Mesenteric fat pad (tissue), 1 donor: Measurements from ENCODE around the gene ALPK3. TPM values are rescaled to one million over a fixed set of nuclear protein-coding genes. Genes with fewer than 3 reads are reported as not detected.

Experiments
- DNase-seq: peaks from one replicate; pipeline ENCODE4 v3.0.0-alpha.2; 2020; ENCODE audit warnings: low spot score
- total RNA-seq: library from RNA; stranded (reverse); fragmentation: NEBNext Ultra II Directional; extraction: Animal tissue kit (Norgen Biotek cat#: 25700); gene quantifications from one replicate; pipeline ENCODE4 v1.2.1, GENCODE V29; 2021
- donor health status: DM: yes; HTN: yes; CAD: no.

The ALPK3 gene
- total RNA-seq, 1 donor from 2014 or later = 2.7 TPM

DNA sequence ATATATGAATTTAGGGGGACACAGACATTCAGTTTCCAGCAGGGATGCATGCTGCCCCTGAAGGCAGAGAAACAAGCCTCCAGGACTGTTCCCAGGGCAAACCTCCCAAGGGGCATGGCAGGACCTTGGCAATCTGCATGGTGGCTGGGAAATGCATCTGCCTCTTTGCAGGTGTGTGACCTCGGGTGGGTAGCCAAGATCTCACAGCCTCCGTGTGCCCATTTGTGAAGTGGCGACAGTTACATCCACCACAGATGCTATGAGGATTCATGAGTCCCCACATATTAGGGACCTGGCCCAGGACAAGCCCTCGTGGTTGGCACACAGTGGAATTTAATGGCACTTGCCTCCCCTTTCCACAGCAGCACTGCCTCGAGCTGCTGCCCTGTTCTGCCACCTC lies 97.2 kb downstream of the ALPK3 start:
- DNase-seq = no peak

DNA sequence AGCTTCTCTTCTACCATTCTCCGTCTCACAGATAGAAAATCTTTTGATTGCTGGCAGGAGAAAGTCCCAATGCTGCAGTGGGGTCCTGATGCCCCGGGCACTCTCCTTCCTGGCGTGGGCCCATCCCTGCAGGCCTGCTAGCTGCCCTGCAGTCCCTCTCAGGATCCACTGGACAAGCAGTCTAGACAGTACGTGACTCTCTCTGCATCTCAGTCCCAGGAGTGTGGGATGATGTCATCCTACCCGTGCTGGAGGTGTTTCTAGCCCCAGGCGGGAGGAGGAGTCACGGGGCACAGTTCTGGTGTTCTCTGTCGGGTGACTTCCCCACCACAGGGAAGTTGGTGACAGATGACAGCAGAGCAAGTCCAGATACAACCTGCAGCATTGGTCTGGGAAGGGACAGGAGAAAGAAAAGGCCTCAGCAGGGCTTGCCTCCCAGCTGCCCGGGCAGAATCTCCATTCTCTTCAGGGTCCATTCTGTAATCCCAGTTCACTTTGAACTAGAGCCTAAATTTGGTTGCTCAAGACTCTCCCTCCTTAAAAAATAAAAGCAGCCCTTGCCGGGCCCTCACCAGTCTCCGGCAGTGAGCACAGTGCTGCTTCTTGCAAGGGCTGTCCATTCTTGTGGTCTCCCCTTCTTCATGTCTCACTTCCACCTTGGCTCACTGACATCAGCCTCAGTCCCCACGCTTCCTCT lies 97.9 kb downstream of the ALPK3 start:
- DNase-seq = no peak

DNA sequence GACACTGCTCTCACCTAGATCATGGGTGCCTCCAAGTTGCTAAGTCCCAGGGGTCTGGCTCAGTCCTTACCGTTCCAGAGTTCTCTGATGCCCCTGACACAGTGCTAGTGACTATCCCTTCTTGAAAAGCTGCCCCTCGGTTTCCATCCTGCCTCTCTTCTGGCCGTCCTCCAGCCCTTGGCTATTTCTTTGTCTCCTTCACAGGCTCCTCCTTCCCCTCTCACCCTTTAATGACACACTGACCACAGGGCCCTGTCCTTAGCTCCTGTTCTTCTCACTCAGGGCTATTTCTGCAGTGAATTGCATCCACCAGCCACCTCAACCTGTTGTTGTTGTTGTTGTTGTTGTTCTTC lies 98.4 kb downstream of the ALPK3 start:
- no peak for DNase-seq

DNA sequence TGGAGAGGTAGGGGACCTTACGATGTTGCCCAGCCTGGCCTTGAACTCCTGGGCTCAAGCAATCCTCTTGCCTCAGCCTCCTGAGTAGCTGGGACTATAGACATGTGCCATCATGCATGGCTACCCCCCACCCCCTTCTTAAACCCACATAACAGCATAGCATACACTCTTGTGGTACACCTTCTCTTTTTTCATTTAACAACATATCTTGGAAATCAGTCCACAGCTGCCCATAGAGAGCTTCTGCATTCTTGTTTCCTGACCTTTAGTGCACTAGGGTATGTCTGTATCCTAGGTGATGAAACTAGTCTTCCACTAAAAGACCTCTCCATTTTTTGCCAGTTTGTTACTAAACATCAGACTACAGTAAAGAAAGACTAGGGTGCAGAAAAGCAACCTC lies 100.3 kb downstream of the ALPK3 start:
- no peak for DNase-seq

DNA sequence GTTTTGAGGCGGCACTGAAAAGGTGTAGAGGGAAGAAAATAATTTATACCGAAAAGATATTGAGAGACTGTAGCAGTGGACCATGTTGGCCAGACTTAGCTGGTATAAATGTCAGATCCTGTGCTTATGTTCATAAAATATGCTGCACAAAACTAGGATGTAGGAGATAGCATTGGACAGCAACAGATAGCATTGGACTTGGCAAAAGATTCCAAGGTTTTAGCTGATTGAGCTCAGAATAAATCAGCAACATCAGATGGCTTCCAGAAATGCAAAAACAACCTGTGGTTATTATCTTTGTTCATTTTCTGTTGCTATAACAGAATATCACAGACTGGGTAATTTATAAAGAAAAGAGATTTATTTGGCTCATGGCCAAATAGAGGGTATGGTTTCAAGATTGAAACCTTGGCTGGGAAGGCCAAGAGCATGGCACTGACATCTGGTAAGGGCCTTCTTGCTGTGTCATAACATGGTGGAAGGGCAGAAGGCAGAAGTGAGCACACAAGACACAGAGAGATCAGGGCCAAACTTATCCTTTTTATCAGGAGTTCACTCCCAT lies 102.0 kb downstream of the ALPK3 start:
- no peak for DNase-seq

DNA sequence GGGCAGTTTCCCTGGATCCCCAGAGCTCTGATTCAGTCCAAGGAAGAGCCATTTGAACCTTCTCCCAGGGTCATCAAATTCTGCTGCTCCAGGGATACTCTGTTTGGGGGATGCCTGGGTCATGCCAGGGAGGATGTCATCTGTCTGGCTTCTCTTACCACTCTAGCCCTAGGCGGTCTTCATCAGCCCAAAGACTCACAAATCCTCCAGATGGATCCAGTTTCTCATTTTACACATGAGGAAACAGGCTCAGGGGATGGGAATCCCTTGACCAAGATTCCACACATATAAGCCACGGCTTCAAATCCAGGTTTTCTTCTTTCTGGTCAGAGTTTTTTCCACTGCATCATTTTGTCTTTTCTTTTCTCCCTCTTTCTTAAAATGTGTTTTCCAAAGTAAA lies 104.0 kb downstream of the ALPK3 start:
- no peak for DNase-seq

DNA sequence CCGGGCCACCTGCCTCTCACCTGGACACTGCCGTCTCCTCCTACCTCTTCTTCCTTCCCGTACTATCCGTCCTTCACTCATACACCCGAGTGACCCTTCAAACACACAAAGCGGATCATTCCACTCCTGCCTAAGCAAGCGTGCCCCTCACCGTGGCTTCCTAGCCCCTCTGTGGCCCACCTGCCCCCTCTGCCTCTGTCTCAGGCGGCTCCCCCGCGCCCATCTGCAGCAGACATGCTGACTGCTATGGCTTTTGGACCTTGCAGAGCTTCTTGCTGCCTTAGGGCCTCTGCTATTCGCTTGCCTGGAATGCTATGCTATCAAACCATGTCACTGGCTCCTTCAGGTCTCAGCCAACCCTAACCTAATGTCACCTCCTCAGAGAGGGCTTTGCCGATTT lies 105.4 kb downstream of the ALPK3 start:
- DNase-seq = no peak

Other genes starting within 250 kb of the ALPK3 start
- 7.9 TPM for gene ZSCAN2, start 216.3 kb upstream of the ALPK3 start, total RNA-seq
- 20.3 TPM for gene WDR73, start 163.1 kb upstream of the ALPK3 start, total RNA-seq
- gene NMB, start 159.2 kb upstream of the ALPK3 start, total RNA-seq = 67.0 TPM
- gene SEC11A, start 101.2 kb upstream of the ALPK3 start, total RNA-seq = 142 TPM
- 30.1 TPM for gene ZNF592, start 68.8 kb upstream of the ALPK3 start, total RNA-seq
- gene SLC28A1, start 67.3 kb downstream of the ALPK3 start, total RNA-seq = 0.19 TPM
- 80.4 TPM for gene PDE8A, start 164.5 kb downstream of the ALPK3 start, total RNA-seq